K562 (cell line): Measurements from ENCODE around the gene BCAS3. TPM values are rescaled to one million over a fixed set of nuclear protein-coding genes. Genes with fewer than 3 reads are reported as not detected.

Experiments used
- ATAC-seq: fragments of 200-7000 bp; cut with Tn5 transposase; 3 replicates; pipeline ENCODE4 v1.9.1; 2020; ENCODE audit warnings: moderate library complexity
- BruUV-seq: library from RNA; stranded (reverse); fragments of 400-500 nt; replicated peaks from 2 replicates; lab custom pipeline; 2021; lab: Mats Ljungman, UMichigan
- CTCF ChIA-PET: fragments of 300-600 bp; formaldehyde crosslinking; extraction: SDS; loops from one replicate; lab custom pipeline; 2021; ENCODE audit warnings: low intra/inter-chr PET ratio; lab: Yijun Ruan, JAX
- POLR2A ChIA-PET: fragments of 300-600, 350-650 bp; sonication (Branson Sonifier 250); formaldehyde crosslinking; extraction: SDS; loops from one replicate; lab custom pipeline; 2021; ENCODE audit warnings: antibody characterized with exemption, inconsistent platforms; lab: Yijun Ruan, JAX
- DNase-seq, 4 experiments: peaks; one replicate each; pipeline versions ENCODE4 v3.0.0 to v3.0.0-alpha.2; 2011 to 2018; ENCODE audit warnings: low spot score in 3 of 4, mixed read lengths in 3 of 4; ENCODE audit errors: extremely low read depth in 1 of 4
- FAIRE-seq: peaks from 2 replicates; lab custom pipeline; 2011; peaks lifted over from hg19 to GRCh38; lab: Jason Lieb, UNC
- H2AFZ ChIP-seq: 2 replicates; pipeline ENCODE4 v1.6.0; 2011; ENCODE audit warnings: low read depth, low read length, control low read depth, inconsistent platforms
- H3K27ac ChIP-seq: fragments of 200-600 bp; 3 replicates; pipeline ENCODE4 v1.8.0; 2011; ENCODE audit warnings: low read depth, mild to moderate bottlenecking, control low read depth, inconsistent platforms, low read length, moderate library complexity, mixed read lengths; ENCODE audit errors: extremely low read depth
- H3K27me3 ChIP-seq, 2 experiments: fragments of 300-600 bp in 1 of 2; 2 replicates in 1 of 2; 3 replicates in 1 of 2; pipeline versions ENCODE4 v1.6.0 to v1.8.0; 2011; ENCODE audit warnings: inconsistent platforms in 2 of 2, low read length in 2 of 2, mild to moderate bottlenecking in 1 of 2, mixed read lengths in 1 of 2, moderate library complexity in 1 of 2; ENCODE audit not compliant: control insufficient read depth in 2 of 2, insufficient read depth in 2 of 2
- H3K36me3 ChIP-seq: fragments of 300-600 bp; 3 replicates; pipeline ENCODE4 v1.8.0; 2011; ENCODE audit warnings: mild to moderate bottlenecking, low read length, inconsistent platforms; ENCODE audit not compliant: control insufficient read depth, insufficient read depth
- H3K4me1 ChIP-seq, 2 experiments: fragments of 200-600 bp in 1 of 2; replicated peaks in 1 of 2; 2 replicates in 1 of 2; 3 replicates in 1 of 2; pipeline versions ENCODE4 v1.5.1 to v1.8.0; 2011; ENCODE audit warnings: inconsistent platforms in 2 of 2, low read length in 2 of 2, mild to moderate bottlenecking in 1 of 2, mixed read lengths in 1 of 2, moderate library complexity in 1 of 2; ENCODE audit not compliant: control insufficient read depth in 2 of 2, insufficient read depth in 2 of 2
- H3K4me2 ChIP-seq: 2 replicates; pipeline ENCODE4 v1.6.1; 2011; ENCODE audit warnings: low read length, control low read depth, inconsistent platforms, mixed read lengths; ENCODE audit not compliant: insufficient read depth
- H3K4me3 ChIP-seq: fragments of 200-600 bp; sonication (generic), shearing (Covaris generic); 2 replicates; pipeline ENCODE4 v1.5.1; 2016; ENCODE audit warnings: control low read depth, inconsistent platforms
- H3K79me2 ChIP-seq: fragments of 200-600 bp; 3 replicates; pipeline ENCODE4 v1.8.0; 2011; ENCODE audit warnings: low read length, inconsistent platforms; ENCODE audit not compliant: control insufficient read depth, insufficient read depth
- H3K9ac ChIP-seq, 2 experiments: 2 replicates each; pipeline versions ENCODE4 v1.6.0 to v1.6.1; 2011; ENCODE audit warnings: low read depth in 2 of 2, low read length in 2 of 2, control low read depth in 1 of 2, inconsistent platforms in 1 of 2, mild to moderate bottlenecking in 1 of 2, mixed read lengths in 1 of 2; ENCODE audit not compliant: insufficient read depth in 1 of 2
- H3K9me1 ChIP-seq: one replicate; pipeline ENCODE4 v1.6.0; 2011; ENCODE audit warnings: inconsistent platforms, mild to moderate bottlenecking, low read length, moderate library complexity; ENCODE audit not compliant: control insufficient read depth, insufficient read depth
- H3K9me3 ChIP-seq: replicated peaks from 2 replicates; pipeline ENCODE4 v1.5.1; 2011; ENCODE audit warnings: low read depth, low read length, inconsistent platforms; ENCODE audit not compliant: control insufficient read depth, insufficient read depth
- H4K20me1 ChIP-seq: replicated peaks from 2 replicates; pipeline ENCODE4 v1.6.1; 2011; ENCODE audit warnings: low read length, inconsistent platforms, mixed read lengths; ENCODE audit not compliant: control insufficient read depth, insufficient read depth
- WGBS: fragments of 100-300 bp; shearing (Covaris generic); methylation state at CpG from one replicate; pipeline ENCODE4 v1.1.6; 2016; ENCODE audit warnings: low coverage, mixed read lengths; ENCODE audit not compliant: insufficient coverage; ENCODE audit errors: missing lambda C conversion rate; 5-methylcytosine and 5-hydroxymethylcytosine counted together
- in situ Hi-C: fragments of 300-500 bp; cut with MboI; formaldehyde crosslinking; loops from 4 replicates; pipeline ENCODE4 v1.15.0; 2018; ENCODE audit warnings: inconsistent platforms, mixed read lengths
- intact Hi-C: fragments of 100-400 bp; cut with micrococcal nuclease; formaldehyde crosslinking; loops from 2 replicates; pipeline ENCODE4 v1.14.2; 2022
- polyA plus RNA-seq, 8 experiments: library from polyadenylated mRNA; depleted of rRNA in 4 of 8; stranded (reverse) in 5 of 8; unstranded in 3 of 8; fragments of >200 nt; fragmentation: Nextera tagmentation in 2 of 8; fragmentation: Illumina TruSeq in 1 of 8; extraction: Ambion mirVana in 2 of 8; extraction: Trizol in 1 of 8; gene quantifications; 2 replicates each; pipeline versions ENCODE4 v1.2.1 to v1.2.3, GENCODE V29; 2011 to 2014; ENCODE audit warnings: inconsistent platforms in 1 of 8, missing spikeins in 1 of 8
- total RNA-seq, 7 experiments: library from RNA; depleted of rRNA in 6 of 7; stranded (reverse); fragments of >200 nt in 6 of 7; fragmentation: Illumina TruSeq in 2 of 7; extraction: Trizol in 2 of 7; gene quantifications; 2 replicates each; pipeline versions ENCODE4 v1.2.1 to v1.2.3, GENCODE V29; 2011 to 2021; ENCODE audit warnings: low replicate concordance in 1 of 7
- TF ChIP-seq, protein P1 (sequence below), 2 experiments: fragments of 450-650 bp in 1 of 2; IDR thresholded peaks; 2 replicates each; pipeline ENCODE4 v1.6.1; 2011 to 2017; ENCODE audit warnings: low read depth in 2 of 2, antibody characterized with exemption in 1 of 2, borderline replicate concordance in 1 of 2, low read length in 1 of 2, mild to moderate bottlenecking in 1 of 2, mixed read lengths in 1 of 2; ENCODE audit not compliant: control insufficient read depth in 1 of 2
- TF ChIP-seq, protein P2 (sequence below): fragments of 450-650 bp; IDR thresholded peaks from 2 replicates; pipeline ENCODE4 v1.6.1; 2017; ENCODE audit warnings: antibody characterized with exemption, mild to moderate bottlenecking
- TF ChIP-seq, protein P3 (sequence below), 3 experiments: fragments of 200-800 bp in 1 of 3; fragments of 250-450 bp in 1 of 3; fragments of 450-650 bp in 1 of 3; sonication (Bioruptor Pico) in 1 of 3; sonication (Bioruptor generic) in 1 of 3; formaldehyde crosslinking in 1 of 3; IDR thresholded peaks; 2 replicates each; pipeline versions ENCODE4 v1.6.1 to v1.8.0; 2016 to 2022; ENCODE audit warnings: mild to moderate bottlenecking in 2 of 3, missing genetic modification characterization in 2 of 3, missing compliant biosample characterization in 1 of 3, moderate library complexity in 1 of 3

The BCAS3 gene
- total and polyA plus RNA-seq, 9 of the 15 experiments (the other 6 are each of a cell fraction or from before 2014, with no cell fraction given) = 1.9 to 5.5 (median 3.5) TPM

DNA sequence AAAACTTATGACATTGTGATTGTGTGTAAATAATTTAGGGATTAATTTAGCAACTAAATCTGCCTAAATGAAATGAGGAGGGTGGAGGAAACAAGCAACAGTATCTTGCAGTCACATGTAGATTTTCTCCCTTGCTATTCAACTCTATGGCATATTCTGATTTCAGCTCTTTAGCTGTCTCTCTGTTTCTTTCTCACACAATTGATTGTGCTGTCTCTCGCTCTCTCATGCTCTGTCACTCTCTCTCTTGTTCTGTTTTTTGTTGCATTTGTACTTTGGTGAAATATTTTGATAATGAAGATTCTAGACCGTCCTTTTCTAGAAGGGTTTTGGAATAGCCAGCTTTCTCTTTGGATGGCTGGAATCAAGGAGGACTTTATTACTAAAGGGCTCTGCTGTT lies 70.6 kb downstream of the BCAS3 start:
- Histone ChIP-seq H3K4me2 (no peak overlapping the region), H3K9me3 (peaks cover 3% of the 10 kb centered on the region; the same call in 1 of the 2 replicates), H4K20me1 (no peaks in the 10 kb centered on the region), H3K4me3 (no peak overlapping the region), H3K9ac (no peak overlapping the region), H2AFZ (no peak overlapping the region), H3K4me1 (no peaks in the 10 kb centered on the region), H3K27me3 (no peaks in the 10 kb centered on the region), H3K27ac (no peak overlapping the region), H3K79me2 (no peaks in the 10 kb centered on the region), H3K9me1 (no peaks in the 10 kb centered on the region), H3K36me3 (no peaks in the 10 kb centered on the region)
- CTCF ChIA-PET = no interaction called here
- intact Hi-C loops = no loop called here
- in situ Hi-C loops = no loop called here
- no peak for DNase-seq
- FAIRE-seq = no peak
- TF ChIP-seq, protein P1, sequence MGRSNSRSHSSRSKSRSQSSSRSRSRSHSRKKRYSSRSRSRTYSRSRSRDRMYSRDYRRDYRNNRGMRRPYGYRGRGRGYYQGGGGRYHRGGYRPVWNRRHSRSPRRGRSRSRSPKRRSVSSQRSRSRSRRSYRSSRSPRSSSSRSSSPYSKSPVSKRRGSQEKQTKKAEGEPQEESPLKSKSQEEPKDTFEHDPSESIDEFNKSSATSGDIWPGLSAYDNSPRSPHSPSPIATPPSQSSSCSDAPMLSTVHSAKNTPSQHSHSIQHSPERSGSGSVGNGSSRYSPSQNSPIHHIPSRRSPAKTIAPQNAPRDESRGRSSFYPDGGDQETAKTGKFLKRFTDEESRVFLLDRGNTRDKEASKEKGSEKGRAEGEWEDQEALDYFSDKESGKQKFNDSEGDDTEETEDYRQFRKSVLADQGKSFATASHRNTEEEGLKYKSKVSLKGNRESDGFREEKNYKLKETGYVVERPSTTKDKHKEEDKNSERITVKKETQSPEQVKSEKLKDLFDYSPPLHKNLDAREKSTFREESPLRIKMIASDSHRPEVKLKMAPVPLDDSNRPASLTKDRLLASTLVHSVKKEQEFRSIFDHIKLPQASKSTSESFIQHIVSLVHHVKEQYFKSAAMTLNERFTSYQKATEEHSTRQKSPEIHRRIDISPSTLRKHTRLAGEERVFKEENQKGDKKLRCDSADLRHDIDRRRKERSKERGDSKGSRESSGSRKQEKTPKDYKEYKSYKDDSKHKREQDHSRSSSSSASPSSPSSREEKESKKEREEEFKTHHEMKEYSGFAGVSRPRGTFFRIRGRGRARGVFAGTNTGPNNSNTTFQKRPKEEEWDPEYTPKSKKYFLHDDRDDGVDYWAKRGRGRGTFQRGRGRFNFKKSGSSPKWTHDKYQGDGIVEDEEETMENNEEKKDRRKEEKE (IDR thresholded peaks at IDR 0.05; ENCODE audit: borderline replicate concordance in 1 of 2, control insufficient read depth in 1 of 2, low read depth in 2 of 2, low read length in 1 of 2) = peak in 1 of 2 experiments; percentile 71; a peak in 1 of 4 replicates
- TF ChIP-seq, protein P2, sequence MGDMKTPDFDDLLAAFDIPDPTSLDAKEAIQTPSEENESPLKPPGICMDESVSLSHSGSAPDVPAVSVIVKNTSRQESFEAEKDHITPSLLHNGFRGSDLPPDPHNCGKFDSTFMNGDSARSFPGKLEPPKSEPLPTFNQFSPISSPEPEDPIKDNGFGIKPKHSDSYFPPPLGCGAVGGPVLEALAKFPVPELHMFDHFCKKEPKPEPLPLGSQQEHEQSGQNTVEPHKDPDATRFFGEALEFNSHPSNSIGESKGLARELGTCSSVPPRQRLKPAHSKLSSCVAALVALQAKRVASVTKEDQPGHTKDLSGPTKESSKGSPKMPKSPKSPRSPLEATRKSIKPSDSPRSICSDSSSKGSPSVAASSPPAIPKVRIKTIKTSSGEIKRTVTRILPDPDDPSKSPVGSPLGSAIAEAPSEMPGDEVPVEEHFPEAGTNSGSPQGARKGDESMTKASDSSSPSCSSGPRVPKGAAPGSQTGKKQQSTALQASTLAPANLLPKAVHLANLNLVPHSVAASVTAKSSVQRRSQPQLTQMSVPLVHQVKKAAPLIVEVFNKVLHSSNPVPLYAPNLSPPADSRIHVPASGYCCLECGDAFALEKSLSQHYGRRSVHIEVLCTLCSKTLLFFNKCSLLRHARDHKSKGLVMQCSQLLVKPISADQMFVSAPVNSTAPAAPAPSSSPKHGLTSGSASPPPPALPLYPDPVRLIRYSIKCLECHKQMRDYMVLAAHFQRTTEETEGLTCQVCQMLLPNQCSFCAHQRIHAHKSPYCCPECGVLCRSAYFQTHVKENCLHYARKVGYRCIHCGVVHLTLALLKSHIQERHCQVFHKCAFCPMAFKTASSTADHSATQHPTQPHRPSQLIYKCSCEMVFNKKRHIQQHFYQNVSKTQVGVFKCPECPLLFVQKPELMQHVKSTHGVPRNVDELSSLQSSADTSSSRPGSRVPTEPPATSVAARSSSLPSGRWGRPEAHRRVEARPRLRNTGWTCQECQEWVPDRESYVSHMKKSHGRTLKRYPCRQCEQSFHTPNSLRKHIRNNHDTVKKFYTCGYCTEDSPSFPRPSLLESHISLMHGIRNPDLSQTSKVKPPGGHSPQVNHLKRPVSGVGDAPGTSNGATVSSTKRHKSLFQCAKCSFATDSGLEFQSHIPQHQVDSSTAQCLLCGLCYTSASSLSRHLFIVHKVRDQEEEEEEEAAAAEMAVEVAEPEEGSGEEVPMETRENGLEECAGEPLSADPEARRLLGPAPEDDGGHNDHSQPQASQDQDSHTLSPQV = no peak
- TF ChIP-seq, protein P3, sequence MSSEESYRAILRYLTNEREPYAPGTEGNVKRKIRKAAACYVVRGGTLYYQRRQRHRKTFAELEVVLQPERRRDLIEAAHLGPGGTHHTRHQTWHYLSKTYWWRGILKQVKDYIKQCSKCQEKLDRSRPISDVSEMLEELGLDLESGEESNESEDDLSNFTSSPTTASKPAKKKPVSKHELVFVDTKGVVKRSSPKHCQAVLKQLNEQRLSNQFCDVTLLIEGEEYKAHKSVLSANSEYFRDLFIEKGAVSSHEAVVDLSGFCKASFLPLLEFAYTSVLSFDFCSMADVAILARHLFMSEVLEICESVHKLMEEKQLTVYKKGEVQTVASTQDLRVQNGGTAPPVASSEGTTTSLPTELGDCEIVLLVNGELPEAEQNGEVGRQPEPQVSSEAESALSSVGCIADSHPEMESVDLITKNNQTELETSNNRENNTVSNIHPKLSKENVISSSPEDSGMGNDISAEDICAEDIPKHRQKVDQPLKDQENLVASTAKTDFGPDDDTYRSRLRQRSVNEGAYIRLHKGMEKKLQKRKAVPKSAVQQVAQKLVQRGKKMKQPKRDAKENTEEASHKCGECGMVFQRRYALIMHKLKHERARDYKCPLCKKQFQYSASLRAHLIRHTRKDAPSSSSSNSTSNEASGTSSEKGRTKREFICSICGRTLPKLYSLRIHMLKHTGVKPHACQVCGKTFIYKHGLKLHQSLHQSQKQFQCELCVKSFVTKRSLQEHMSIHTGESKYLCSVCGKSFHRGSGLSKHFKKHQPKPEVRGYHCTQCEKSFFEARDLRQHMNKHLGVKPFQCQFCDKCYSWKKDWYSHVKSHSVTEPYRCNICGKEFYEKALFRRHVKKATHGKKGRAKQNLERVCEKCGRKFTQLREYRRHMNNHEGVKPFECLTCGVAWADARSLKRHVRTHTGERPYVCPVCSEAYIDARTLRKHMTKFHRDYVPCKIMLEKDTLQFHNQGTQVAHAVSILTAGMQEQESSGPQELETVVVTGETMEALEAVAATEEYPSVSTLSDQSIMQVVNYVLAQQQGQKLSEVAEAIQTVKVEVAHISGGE (CRISPR knock-in tag; IDR thresholded peaks at IDR 0.05) = peak in 1 of 3 experiments; percentile 96; a peak in 2 of 6 replicates
- no peak for ATAC-seq
- no TSS peak for BruUV-seq
- 0% methylated on average over 2 of the region's 2 CpGs for WGBS
- POLR2A ChIA-PET = interaction anchor here (1.4 kb wide), 1 partner anchor 18 kb away, joined by 4 read pairs; no protein-coding TSS in a partner anchor
